ENCODE measurements around the gene ZNF536. TPM values are rescaled to one million over a fixed set of nuclear protein-coding genes. Genes with fewer than 3 reads are reported as not detected.

The ZNF536 gene
- total and polyA plus RNA-seq, 2 donors: 4.9 to 34.4 TPM

DNA sequence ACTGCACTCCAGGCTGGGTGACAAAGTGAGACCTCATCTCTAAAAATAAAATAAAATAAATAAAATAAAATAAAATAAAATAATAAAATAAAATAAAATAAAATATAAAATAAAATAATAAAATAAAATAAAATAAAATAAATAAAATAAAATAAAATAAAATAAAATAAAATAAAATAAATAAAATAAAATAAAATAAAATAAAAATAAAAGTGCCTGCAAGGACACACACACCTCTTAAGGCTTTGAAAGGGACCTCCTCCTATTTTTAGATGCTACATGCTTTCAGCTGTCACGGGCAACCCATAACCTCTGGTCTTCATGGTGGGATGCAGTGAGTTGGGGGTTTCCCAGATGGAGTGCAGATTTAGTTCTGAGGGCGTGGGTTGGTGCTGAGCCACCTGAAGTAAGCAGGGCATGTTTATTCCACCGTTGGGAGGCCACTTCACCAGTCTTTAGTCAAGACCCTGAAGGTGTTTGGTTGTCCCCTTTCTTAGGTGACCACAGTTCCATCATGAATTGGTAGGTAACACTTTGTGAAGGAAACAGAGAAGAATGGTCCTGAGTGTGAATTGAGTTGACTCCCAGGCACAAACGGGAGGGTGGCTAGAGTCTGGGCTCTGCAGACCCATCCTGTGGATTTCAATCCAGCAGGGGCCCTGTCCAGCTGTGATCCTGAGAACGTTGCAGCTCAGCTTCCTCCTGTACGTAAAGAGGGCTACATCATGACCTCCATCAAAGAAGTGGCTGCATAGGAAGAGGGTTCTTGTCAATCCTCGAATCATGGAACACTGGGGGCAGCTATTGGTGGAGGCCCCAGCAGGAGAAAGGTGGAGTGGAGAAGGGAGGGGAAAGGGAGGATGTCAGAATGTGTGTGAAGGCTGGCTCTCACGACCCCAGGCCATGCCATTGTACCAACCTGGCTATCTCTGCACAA lies 234.2 kb downstream of the ZNF536 start:
- Histone ChIP-seq H3K4me3 (ENCODE audit: low read depth, low read length) (no peak overlapping the region), H3K4me1 (ENCODE audit: insufficient read depth) (no peaks in the 10 kb centered on the region), H3K36me3 (ENCODE audit: insufficient read depth) (no peaks in the 10 kb centered on the region), H3K27ac (ENCODE audit: low read depth) (no peak overlapping the region)
- WGBS: 82% methylated on average over 8 of the region's 8 CpGs
- no peak for DNase-seq (ENCODE audit: extremely low spot score)

Data from urinary bladder (tissue), 4 donors.